HepG2 (cell line): ENCODE data around the gene SNX6. TPM values are rescaled to one million over a fixed set of nuclear protein-coding genes. Genes with fewer than 3 reads are reported as not detected.

Experiments
- ATF7-NPFF ChIP-seq: sonication (generic); formaldehyde crosslinking; IDR thresholded peaks from 2 replicates; pipeline ENCODE4 v1.8.1; 2023; ENCODE audit warnings: mild to moderate bottlenecking, low read depth, missing genetic modification reagents, moderate library complexity
- ETV6 ChIP-seq: sonication (generic); formaldehyde crosslinking; conservative IDR thresholded peaks from 2 replicates; pipeline ENCODE4 v1.4.0; 2020; ENCODE audit warnings: missing genetic modification reagents
- FOXK1 ChIP-seq: sonication (generic); formaldehyde crosslinking; IDR thresholded peaks from 2 replicates; pipeline ENCODE4 v1.4.0; 2020; ENCODE audit warnings: low read depth, missing genetic modification reagents, borderline replicate concordance
- FOXP4 ChIP-seq: sonication (generic); formaldehyde crosslinking; IDR thresholded peaks from 2 replicates; pipeline ENCODE4 v1.4.0; 2020; ENCODE audit warnings: missing genetic modification reagents
- JUND ChIP-seq: sonication (generic); formaldehyde crosslinking; IDR thresholded peaks from 2 replicates; pipeline ENCODE4 v1.8.0; 2022; ENCODE audit warnings: mild to moderate bottlenecking, missing genetic modification reagents
- KMT2B ChIP-seq: IDR thresholded peaks from 2 replicates; pipeline ENCODE4 v1.6.1; 2016; ENCODE audit warnings: missing genetic modification reagents, missing compliant biosample characterization
- MBD4 ChIP-seq: IDR thresholded peaks from 2 replicates; pipeline ENCODE4 v1.6.1; 2012; ENCODE audit warnings: low read length, inconsistent platforms, borderline replicate concordance
- NFAT5 ChIP-seq: sonication (generic); formaldehyde crosslinking; IDR thresholded peaks from 2 replicates; pipeline ENCODE4 v1.4.0; 2020; ENCODE audit warnings: missing genetic modification reagents
- NFATC3 ChIP-seq: sonication (generic); formaldehyde crosslinking; IDR thresholded peaks from 2 replicates; pipeline ENCODE4 v1.5.1; 2020; ENCODE audit warnings: mild to moderate bottlenecking, missing genetic modification reagents
- NFE2L2 ChIP-seq: fragments of 150-350 bp; IDR thresholded peaks from 2 replicates; pipeline ENCODE4 v1.6.1; 2014; ENCODE audit warnings: low read length
- PHF8 ChIP-seq: sonication (generic); formaldehyde crosslinking; IDR thresholded peaks from 2 replicates; pipeline ENCODE4 v1.5.0; 2020; ENCODE audit warnings: missing genetic modification reagents
- RFX3 ChIP-seq: IDR thresholded peaks from 2 replicates; pipeline ENCODE4 v1.6.1; 2016; ENCODE audit warnings: missing biosample characterization, missing genetic modification reagents
- SCMH1 ChIP-seq: sonication (generic); formaldehyde crosslinking; IDR thresholded peaks from 2 replicates; pipeline ENCODE4 v1.9.0; 2021; ENCODE audit warnings: missing genetic modification reagents, mild to moderate bottlenecking, borderline replicate concordance
- SKI ChIP-seq: fragments of 450-650 bp; IDR thresholded peaks from one replicate; pipeline ENCODE4 v1.6.1; 2018; ENCODE audit warnings: mild to moderate bottlenecking; ENCODE audit not compliant: partially characterized antibody
- SP5 ChIP-seq: IDR thresholded peaks from 2 replicates; pipeline ENCODE4 v1.6.1; 2016; ENCODE audit warnings: low read depth, borderline replicate concordance
- STAT5B ChIP-seq: sonication (generic); formaldehyde crosslinking; IDR thresholded peaks from 2 replicates; pipeline ENCODE4 v1.4.0; 2020; ENCODE audit warnings: missing genetic modification reagents
- XRCC5 ChIP-seq: fragments of 200-400 bp; formaldehyde crosslinking; optimal IDR thresholded peaks from 2 replicates; pipeline ENCODE3; 2017; ENCODE audit warnings: mild to moderate bottlenecking, low read length
- ZNF124 ChIP-seq: sonication (generic); formaldehyde crosslinking; IDR thresholded peaks from 2 replicates; pipeline ENCODE4 v1.4.0; 2020; ENCODE audit warnings: missing genetic modification reagents
- ZNF143 ChIP-seq: sonication (generic); formaldehyde crosslinking; IDR thresholded peaks from 2 replicates; pipeline ENCODE4 v1.4.0; 2020; ENCODE audit warnings: missing genetic modification reagents
- ZNF260 ChIP-seq: sonication (generic); formaldehyde crosslinking; IDR thresholded peaks from 2 replicates; pipeline ENCODE4 v1.4.0; 2020; ENCODE audit warnings: missing genetic modification reagents, low read depth, mild to moderate bottlenecking, borderline replicate concordance
- ZNF414 ChIP-seq: sonication (generic); formaldehyde crosslinking; IDR thresholded peaks from 2 replicates; pipeline ENCODE4 v1.5.0; 2020; ENCODE audit warnings: missing genetic modification reagents
- polyA plus RNA-seq, 8 experiments: library from polyadenylated mRNA; depleted of rRNA in 3 of 8; stranded (reverse) in 7 of 8; unstranded in 1 of 8; fragments of >200 nt; fragmentation: Illumina TruSeq in 4 of 8; extraction: Trizol in 4 of 8; gene quantifications; 2 replicates each; pipeline versions ENCODE4 v1.2.1 to v1.2.3, GENCODE V29; 2011 to 2016; ENCODE audit warnings: low read depth in 4 of 8, missing spikeins in 1 of 8, mixed read lengths in 1 of 8; ENCODE audit not compliant: insufficient read depth in 1 of 8
- total RNA-seq, 5 experiments: library from RNA; depleted of rRNA; stranded (reverse); fragments of >200 nt; fragmentation: Illumina TruSeq; extraction: Trizol; gene quantifications; 2 replicates each; pipeline ENCODE4 v1.2.3, GENCODE V29; 2016; ENCODE audit warnings: low read depth in 1 of 5

SNX6 gene
- total and polyA plus RNA-seq, 2 of the 13 experiments (the other 11 are each of a cell fraction or from before 2014, with no cell fraction given): 92.3 to 169 TPM

GRCh38 chr14:34629657-34630529 lies at the start of gene SNX6 (continued):
- no peak for TF ChIP-seq NFATC3 (CRISPR knock-in tag)
- no peak for TF ChIP-seq FOXK1 (CRISPR knock-in tag)
- TF ChIP-seq ZNF414 (CRISPR knock-in tag): peak; percentile 22; the same call in 1 of the 2 replicates
- TF ChIP-seq SP5 (CRISPR knock-in tag): peak; percentile 41
- TF ChIP-seq FOXP4 (CRISPR knock-in tag): peak; percentile 54
- peak; percentile 98 for TF ChIP-seq PHF8 (CRISPR knock-in tag)
- TF ChIP-seq STAT5B: peak; percentile 80; the same call in 1 of the 2 replicates
- TF ChIP-seq SKI: no peak
- no peak for TF ChIP-seq NFE2L2
- TF ChIP-seq RFX3: 0 out of 2 replicates have a peak, but pooled peaks have one; percentile 34
- TF ChIP-seq NFAT5: peak; percentile 95
- TF ChIP-seq ZNF260 (CRISPR knock-in tag): no peak
- peak; percentile 93 for TF ChIP-seq KMT2B
- TF ChIP-seq XRCC5: peak; percentile 1
- no peak for TF ChIP-seq SCMH1 (CRISPR knock-in tag)
- TF ChIP-seq ATF7-NPFF (CRISPR knock-in tag): peak; percentile 75
- peak; percentile 92 for TF ChIP-seq ETV6 (CRISPR knock-in tag)
- peak; percentile 43; the same call in 1 of the 2 replicates for TF ChIP-seq ZNF143
- no peak for TF ChIP-seq ZNF124 (CRISPR knock-in tag)
- TF ChIP-seq JUND (CRISPR knock-in tag): peak; percentile 77; the same call in 1 of the 2 replicates
- TF ChIP-seq MBD4: no peak
